Activated gamma-delta T cell treated with anti-CD3 and anti-CD28 coated beads, Interleukin-2, amount 50 U/mL, for 16 hours (primary cell): ENCODE measurements around the gene ITGA5.

Experiments used
- DNase-seq: peaks from one replicate; pipeline ENCODE4 v3.0.0-alpha.2; 2020; ENCODE audit warnings: low read depth

ITGA5 gene

GRCh38 chr12:54389134-54389508, 29.9 kb downstream of the ITGA5 start:
- no peak for DNase-seq

- no peak for DNase-seq
Measured at GRCh38 chr12:54388237-54389133, 30.6 kb downstream of the ITGA5 start.

- no peak for DNase-seq
Measured at GRCh38 chr12:54387114-54387467, 32.0 kb downstream of the ITGA5 start.

GRCh38 chr12:54386403-54387113, 32.5 kb downstream of the ITGA5 start:
- DNase-seq = no peak

- no peak for DNase-seq
Measured at GRCh38 chr12:54385251-54385914, 33.7 kb downstream of the ITGA5 start.

- DNase-seq = no peak
Measured at GRCh38 chr12:54384591-54385041, 34.5 kb downstream of the ITGA5 start, which contains the start of gene ZNF385A. TSS of gene ZNF385A (minus strand) at chr12:54384733. CDS start at chr12:54384514, 219 bp downstream.

GRCh38 chr12:54383041-54383609, 35.9 kb downstream of the ITGA5 start:
- DNase-seq = no peak

GRCh38 chr12:54381136-54381535, 37.9 kb downstream of the ITGA5 start:
- no peak for DNase-seq

- peak; percentile 85 for DNase-seq
Measured at GRCh38 chr12:54379398-54380201, 39.5 kb downstream of the ITGA5 start.

- DNase-seq = no peak
Measured at GRCh38 chr12:54378796-54379397, 40.2 kb downstream of the ITGA5 start.

GRCh38 chr12:54377797-54378515, 41.1 kb downstream of the ITGA5 start:
- no peak for DNase-seq

GRCh38 chr12:54377007-54377406, 42.1 kb downstream of the ITGA5 start:
- DNase-seq = no peak

- DNase-seq = no peak
Measured at GRCh38 chr12:54376596-54376995, 42.5 kb downstream of the ITGA5 start.

- DNase-seq = no peak
Measured at GRCh38 chr12:54375259-54375579, 43.8 kb downstream of the ITGA5 start.

- DNase-seq = no peak
Measured at GRCh38 chr12:54374562-54375258, 44.4 kb downstream of the ITGA5 start.

- DNase-seq = no peak
Measured at GRCh38 chr12:54373649-54374561, 45.2 kb downstream of the ITGA5 start.

- no peak for DNase-seq
Measured at GRCh38 chr12:54372113-54372806, 46.8 kb downstream of the ITGA5 start.
